HG03571 (cell line): ENCODE measurements around the gene IGFBP7.

Experiments used
- ATAC-seq: cut with Tn5 transposase; IDR thresholded peaks from one replicate; pipeline ENCODE4 v1.9.1; 2021; ENCODE audit not compliant: unreplicated experiment

IGFBP7 gene

DNA sequence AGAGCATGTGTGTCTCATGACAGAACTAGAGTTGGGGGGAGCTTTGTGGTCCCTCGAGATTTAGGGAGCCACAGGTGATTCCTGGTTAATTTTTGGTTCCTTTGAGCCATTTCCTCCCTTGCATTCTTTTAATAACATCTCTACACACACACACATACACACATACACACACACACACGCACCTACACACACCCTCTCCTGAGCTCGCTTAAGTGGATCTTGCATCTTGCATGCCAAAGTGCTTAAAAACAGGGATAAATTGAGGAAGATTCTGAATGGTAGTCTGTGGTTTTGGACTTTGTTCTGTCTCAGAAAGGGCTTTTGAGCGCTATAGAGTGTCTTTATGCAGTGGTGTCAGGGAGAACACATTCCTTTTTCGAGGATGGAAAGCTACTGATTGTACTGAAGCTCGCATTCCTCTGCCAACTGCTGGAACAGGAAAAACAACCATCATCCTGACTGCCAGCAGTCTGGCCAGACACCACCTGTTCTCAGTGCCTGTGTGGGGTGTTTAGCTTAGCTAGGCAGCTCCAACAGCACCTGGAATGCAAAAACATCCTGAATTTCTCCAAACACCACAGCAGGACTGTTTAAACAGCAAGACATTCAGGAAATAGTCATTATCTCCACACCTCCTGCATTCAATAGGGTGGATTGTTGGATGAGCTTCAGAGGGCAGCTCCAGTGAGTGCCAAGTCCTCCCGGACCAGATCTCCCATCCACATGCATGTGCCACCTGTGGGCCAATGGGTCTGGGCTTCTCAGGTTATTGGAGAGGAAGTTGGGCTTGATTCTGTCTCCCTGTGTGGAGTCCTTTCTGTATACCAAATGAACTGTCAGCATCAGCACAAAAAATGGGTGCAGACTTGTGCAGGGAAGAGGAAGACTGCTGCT lies 21.9 kb upstream of the IGFBP7 start:
- no peak for ATAC-seq

DNA sequence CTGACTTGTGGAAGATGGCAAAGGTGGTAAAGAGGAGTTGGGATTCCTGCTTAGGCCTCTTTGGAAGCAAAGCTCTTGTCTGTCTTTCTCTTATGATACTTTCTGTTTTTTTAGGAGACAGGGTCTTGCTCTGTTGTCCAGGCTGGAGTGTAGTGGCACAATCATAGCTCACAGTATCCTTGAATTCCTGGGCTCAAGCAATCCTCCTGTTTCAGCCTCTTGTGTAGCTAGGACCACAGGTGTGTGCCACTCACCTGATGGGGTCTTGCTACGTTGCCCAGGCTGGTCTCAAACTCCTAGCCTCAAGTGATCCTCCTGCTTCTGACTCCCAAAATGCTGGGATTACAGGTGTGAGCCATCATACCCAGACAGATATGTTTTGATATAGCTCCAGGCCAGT lies 19.3 kb upstream of the IGFBP7 start:
- no peak for ATAC-seq

GRCh38 chr4:57127361-57127760 lies 17.2 kb upstream of the IGFBP7 start:
- no peak for ATAC-seq

DNA sequence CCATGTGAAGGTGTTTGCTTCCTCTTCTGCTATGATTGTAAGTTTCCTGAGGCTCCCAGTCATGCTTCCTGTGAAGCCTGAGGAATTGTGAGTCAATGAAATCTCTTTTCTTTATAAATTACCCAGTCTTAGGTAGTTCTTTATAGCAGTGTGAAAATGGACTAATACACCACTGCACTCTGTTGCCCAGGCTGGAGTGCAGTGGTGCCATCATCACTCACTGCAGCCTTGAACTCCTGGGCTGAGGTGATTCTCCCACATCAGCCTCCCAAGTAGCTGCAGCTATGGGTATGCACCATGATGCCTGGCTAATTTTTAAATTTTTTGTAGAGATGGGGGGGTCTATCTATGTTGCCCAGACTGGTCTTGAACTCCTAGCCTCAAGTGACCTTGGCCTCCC lies 15.8 kb upstream of the IGFBP7 start:
- ATAC-seq = no peak

DNA sequence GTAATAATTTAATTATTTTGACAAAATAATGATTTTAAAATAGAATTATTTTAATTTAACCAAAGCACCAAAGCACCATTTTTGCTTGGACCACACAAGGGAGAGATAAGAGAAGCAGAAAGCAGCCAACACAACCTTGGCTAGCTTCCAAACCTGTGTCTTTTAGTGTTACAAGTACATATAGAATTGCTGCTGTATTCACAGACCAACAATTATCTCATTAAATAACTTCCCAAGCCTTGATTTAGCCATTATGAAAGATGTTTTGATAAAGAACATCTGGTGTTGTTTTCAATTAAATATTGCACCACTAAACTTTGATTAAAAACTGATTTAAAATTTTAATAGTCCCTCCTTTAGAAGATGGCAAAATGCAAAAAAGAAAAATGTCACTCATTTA lies 14.0 kb upstream of the IGFBP7 start:
- no peak for ATAC-seq

- no peak for ATAC-seq
Measured at GRCh38 chr4:57122959-57123358, 12.8 kb upstream of the IGFBP7 start.

DNA sequence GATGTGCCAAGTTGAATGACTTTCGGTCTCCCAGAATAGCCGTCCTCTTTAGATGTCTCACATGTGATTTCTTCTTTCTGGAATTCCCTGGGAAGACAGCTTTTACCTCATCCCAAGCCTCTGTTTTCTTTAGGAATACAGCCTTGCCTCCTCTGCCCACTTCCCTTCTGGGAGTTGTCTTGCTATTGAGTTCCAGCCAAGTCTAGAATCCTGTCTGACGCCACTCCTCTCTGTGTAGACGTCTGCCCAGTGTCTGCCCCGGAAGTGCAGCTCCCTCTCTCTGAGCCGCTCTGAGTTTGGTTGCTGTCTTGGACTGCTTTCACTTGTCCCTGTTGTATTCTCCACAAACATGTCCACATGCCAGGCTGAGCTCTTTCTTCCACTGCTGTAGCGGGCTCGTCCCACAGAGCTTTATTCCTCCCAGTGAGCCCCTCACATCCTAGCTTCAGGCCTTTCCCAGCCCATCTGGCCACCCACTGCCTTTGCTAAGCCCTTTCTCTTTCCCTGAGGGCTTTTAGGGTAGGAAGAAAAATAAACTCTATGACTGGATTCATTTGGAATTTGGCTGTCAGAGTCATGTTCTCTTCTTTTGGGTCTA lies 9.0 kb upstream of the IGFBP7 start:
- ATAC-seq = no peak

DNA sequence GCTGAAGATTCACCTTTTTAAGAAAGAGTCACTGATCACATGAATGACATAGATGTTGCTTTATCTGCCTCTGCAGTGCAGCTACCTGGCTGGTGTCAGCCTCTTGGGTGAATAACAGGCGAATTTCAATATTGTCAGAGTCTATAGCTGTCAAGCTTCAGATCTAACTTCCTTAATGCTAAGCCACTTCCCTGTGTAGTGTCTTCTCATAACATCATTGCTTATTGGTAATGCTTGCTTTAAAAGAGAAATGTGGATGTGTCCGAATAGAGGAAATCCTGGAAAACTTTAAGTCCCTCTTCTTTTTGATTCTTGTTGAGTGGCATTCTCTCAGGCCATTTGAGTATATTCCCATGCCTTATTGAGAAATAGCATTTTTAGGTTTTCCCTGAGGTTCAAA lies 7.3 kb upstream of the IGFBP7 start:
- no peak for ATAC-seq

GRCh38 chr4:57116245-57116644 lies 6.1 kb upstream of the IGFBP7 start:
- ATAC-seq = no peak

- no peak for ATAC-seq
Measured at GRCh38 chr4:57114973-57115372, 4.8 kb upstream of the IGFBP7 start.

GRCh38 chr4:57113870-57114269 lies 3.7 kb upstream of the IGFBP7 start:
- no peak for ATAC-seq

DNA sequence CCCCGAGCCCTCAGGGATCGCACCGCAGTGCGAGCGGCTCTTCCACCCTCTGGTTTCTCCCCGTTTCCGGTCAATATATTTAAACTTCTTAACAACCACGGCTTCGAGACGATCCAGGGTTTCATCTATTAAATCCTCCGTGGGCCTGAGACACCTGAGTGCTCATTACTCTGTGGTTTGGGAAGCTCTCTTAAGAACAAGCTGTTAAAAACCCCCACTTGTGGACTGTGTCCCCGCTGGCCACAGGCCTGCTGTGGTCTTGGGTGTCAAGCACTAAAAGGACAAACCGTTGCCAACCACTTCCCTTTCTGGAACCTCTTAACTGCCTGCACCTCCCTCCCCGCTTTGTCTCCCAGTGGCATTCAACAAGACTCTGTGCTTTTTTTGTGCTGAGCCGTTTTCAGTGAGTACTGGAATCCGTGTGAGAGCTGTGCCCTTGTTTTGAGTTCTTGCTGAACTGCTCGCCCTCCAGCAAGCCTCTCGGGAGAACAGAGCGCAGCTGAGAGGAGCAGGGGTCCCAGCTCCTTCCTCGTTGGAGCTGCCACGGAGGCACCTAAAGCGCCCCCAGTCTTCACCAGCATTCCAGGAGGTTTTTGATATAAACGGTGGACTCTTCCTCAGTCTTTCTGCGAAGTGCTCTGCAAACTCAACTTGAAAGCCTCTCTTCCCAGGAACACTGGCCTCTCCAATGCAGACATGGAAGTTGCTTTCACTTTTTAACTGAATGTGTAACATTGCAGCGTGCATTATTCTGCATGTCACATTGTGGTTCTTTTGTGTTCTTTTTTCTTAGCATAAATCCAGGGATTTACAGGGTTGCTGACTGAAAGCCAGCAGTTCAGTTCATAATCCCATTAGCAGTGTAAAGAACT lies 691 bp upstream of the IGFBP7 start:
- ATAC-seq = peak; percentile 53

- no peak for ATAC-seq
Measured at GRCh38 chr4:57109411-57109846, 756 bp downstream of the IGFBP7 start.

DNA sequence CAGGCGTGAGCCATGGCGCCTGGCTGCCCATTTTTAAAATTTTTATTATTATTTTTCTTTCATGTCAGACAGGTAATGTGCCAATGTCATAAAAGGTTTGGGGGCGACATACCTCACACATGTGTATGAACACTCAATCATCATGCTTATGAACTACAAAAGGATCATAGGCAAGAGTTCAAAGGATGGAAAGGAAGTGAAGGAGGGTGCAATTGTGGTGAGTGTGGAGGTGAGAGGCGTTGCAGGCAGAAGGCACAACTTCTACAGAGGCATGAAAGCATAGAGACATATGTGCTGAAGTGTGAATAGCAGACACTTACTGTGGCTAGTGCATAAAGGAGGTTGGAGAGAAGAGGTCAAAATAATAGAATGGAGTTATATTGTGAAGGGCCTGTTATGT lies 4.0 kb downstream of the IGFBP7 start:
- no peak for ATAC-seq

DNA sequence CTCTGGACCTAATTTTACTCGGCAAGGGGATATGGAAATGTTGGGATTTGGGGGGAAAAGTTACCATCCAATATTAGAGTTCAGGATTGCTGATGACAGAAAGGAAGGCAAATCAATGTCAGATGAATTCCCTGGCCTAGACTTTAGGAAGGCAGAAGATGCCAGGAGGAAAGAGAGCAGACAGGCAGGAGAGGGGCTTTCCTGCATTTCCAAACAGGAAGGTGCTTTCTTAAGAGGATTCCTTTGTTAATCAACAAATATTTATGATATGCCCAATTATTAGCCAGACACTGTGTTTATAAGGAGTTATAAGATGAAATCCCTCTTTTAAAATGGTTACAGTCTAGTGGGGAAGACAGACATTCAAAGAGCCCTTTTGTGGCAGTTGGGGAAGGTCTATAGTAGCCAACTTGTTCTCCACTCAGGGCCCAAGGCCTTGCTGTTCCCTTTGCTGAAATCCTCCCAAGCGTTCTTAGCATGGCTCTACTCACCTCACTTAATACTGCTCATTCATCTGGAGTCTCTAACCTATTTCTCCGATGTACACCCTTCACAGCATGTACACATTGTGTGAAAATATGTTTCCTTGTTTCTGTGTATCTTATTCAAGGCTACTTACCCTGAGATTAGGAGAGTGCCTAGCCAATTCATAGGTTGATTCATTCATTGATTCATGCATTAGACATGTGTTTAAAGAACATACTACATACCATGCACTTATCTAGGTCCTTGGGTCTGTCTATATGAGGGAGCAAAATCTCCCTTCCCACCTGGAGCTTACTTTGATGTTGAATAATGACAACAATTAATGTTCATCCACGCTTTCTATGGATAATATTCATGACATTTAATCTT lies 5.3 kb downstream of the IGFBP7 start:
- no peak for ATAC-seq

DNA sequence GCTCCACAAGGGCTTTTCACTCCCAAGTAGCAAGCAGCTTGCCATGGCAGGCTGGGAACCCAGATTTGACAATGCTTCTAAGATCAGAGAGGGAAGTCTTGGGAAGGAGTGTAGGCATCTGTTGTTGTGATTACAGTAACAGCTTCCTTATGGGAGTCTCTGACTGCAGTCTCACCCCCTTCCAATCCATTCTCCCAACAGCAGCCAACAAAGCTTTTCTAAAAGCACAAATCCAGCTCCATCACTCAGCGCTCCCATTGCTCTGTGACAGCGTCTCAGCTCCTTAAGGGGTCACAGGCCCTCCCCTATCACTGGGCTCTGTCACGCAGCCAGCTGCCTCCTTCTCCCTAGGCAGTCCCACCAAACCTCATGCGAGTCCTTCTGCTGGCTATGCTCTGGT lies 7.1 kb downstream of the IGFBP7 start:
- no peak for ATAC-seq

DNA sequence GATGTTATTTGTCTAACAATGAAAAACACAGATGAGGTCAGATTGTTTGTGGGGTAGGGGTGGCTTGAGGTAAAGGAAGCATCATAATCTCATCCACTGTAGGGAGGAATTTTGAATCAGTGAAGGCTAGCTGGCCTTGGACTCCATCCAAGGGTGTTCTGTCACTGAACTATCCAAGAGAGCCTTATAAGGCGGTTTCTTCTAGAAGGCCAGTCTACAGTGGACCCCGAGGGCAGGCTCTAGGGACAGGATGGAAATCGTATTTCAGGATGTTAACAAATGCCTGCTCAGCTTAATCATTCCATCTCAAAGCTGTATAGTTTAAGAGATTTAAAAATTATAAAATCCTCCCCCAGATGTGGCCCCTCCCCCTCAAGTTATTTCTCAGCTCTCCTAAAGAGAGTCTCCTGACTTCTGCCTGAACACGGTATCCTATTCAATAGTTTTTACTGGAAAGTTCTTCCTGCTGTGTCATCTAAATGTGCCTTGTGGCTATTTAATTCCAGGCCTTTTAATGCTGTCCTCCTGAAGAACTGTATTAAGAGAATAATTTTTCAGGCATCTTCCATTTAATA lies 8.0 kb downstream of the IGFBP7 start:
- ATAC-seq = no peak

DNA sequence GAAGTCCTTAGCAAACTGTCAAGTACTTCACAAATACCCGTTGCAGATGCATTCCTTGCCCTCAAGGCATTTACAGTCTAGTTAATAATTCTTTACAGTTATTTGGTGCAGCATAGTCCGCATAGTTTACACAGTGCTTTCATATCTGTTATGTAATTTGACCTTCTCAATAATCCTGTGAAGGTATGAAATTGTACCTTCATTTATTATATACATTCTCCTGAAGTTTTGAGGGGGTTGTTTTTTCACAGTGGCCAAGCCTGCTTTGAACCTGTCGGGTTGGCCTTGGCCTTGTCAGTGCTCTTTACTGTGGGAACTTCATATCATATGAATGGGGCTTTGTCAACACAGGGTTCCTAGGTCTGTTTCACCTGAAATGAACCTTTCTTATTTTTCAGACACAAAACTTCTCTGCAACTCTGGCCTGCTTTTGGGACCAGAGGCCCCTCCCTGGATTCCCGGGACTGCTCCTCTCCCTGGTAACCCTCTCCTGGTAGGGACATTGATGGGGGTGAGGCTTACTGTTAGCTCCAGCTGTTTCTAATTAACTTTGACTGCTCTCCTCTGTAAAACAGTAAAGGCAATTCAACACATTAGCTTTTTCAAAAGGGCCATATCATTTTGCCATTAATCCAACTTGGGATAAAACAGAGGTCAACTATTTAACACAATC lies 9.1 kb downstream of the IGFBP7 start:
- no peak for ATAC-seq

- no peak for ATAC-seq
Measured at GRCh38 chr4:57099363-57099762, 10.8 kb downstream of the IGFBP7 start.

DNA sequence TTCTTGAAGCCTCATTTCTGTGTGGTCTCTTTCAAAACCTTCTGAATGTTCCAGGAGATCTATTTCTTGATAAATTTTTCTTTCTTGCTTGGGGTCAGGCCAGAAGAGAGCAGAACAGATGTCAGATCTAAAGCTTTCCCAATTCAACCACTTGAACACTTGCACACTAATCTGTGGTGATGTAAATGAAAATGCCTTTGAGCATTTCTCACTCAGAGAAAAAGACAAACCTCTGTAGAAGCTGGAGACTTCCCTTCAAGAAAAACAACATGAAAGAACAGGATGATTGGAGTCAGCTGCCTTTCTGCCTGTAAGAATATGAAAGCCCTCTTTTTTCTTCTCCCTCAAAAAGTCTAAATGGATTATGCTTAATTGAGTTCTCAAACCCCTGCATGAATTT lies 11.2 kb downstream of the IGFBP7 start:
- ATAC-seq = no peak
